ENCODE results near the gene LRRN3. TPM values are rescaled to one million over a fixed set of nuclear protein-coding genes. Genes with fewer than 3 reads are reported as not detected.

Gene LRRN3
- total and polyA plus RNA-seq, 2 of the 8 experiments (the other 6 are each of a cell fraction or from before 2014, with no cell fraction given), result 0.20 to 0.32 TPM

DNA sequence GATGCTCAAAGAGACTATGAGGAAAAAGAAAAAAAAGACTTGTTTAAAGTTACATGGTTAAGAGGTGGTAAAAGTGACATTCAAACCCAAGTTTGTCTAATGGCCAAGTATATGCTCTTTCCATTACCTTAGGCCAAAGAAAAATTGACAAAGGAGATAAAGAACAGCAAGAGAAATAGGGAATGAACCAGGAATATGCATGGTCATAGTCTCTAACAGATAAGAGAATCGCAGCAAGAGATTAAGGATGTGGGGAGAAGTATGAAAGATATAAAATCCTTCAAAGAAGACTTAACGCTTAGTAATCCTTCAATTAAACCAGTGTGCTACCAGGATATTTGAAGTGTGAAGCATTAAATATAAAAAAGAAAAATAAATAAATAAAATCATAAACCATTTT is 23.2 kb upstream of the LRRN3 start:
- no peak overlapping the region for H4K8ac ChIP-seq (ENCODE audit: extremely low read depth, insufficient read depth, low read length)
- no peak for DNase-seq (ENCODE audit: low read depth in 1 of 2, low spot score in 2 of 2)
- H3K36me3 ChIP-seq (ENCODE audit: control insufficient read depth in 2 of 4, insufficient read depth in 4 of 4, low read length in 3 of 4), result no peaks in the 10 kb centered on the region
- H2BK12ac ChIP-seq (ENCODE audit: low read depth, low read length), result no peak overlapping the region
- no peak overlapping the region for H4K91ac ChIP-seq (replicated peaks; ENCODE audit: insufficient read length, low read length)
- H2BK15ac ChIP-seq (ENCODE audit: low read length), result no peak overlapping the region
- no peaks in the 10 kb centered on the region for H3K27me3 ChIP-seq (replicated peaks in 1 of 4; ENCODE audit: control insufficient read depth in 3 of 4, extremely low read depth in 1 of 4, insufficient read depth in 3 of 4, low read length in 3 of 4)
- H2AK5ac ChIP-seq (ENCODE audit: low read depth, low read length), result no peak overlapping the region
- ChIA-PET CTCF (ENCODE audit: partially characterized antibody) (no interaction called here), POLR2A (ENCODE audit: partially characterized antibody) (no interaction called here)
- no peak overlapping the region for H3K4ac ChIP-seq (replicated peaks; ENCODE audit: insufficient read length, low read depth, low read length)
- H4K5ac ChIP-seq (ENCODE audit: insufficient read length, low read depth, low read length), result no peak overlapping the region
- no peaks in the 10 kb centered on the region for H4K20me1 ChIP-seq (replicated peaks in 1 of 2; ENCODE audit: control insufficient read depth in 1 of 2, insufficient read depth in 2 of 2, low read length in 2 of 2)
- no peak overlapping the region for H3K9ac ChIP-seq (replicated peaks in 1 of 4; ENCODE audit: extremely low read depth in 1 of 4, low read depth in 3 of 4, low read length in 3 of 4)
- H3K9me3 ChIP-seq (ENCODE audit: insufficient read depth in 2 of 2, low read depth in 1 of 2, low read length in 1 of 2), result peaks cover 4 to 13% of the 10 kb centered on the region in 2 experiments; a peak in 3 of 4 replicates
- no peak overlapping the region for H2BK5ac ChIP-seq (ENCODE audit: low read depth, low read length)
- no peak for FAIRE-seq
- H3K4me1 ChIP-seq (replicated peaks in 1 of 4; ENCODE audit: control insufficient read depth in 3 of 4, insufficient read depth in 4 of 4, low read length in 3 of 4), result no peaks in the 10 kb centered on the region
- H3K27ac ChIP-seq (ENCODE audit: low read depth, low read length), result no peak overlapping the region
- H3K56ac ChIP-seq (replicated peaks; ENCODE audit: insufficient read length, low read depth, low read length), result no peak overlapping the region
- TF ChIP-seq, protein P1, sequence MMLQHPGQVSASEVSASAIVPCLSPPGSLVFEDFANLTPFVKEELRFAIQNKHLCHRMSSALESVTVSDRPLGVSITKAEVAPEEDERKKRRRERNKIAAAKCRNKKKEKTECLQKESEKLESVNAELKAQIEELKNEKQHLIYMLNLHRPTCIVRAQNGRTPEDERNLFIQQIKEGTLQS (IDR thresholded peaks at IDR 0.05; ENCODE audit: insufficient read depth, low read depth, low read length), result no peak
- TF ChIP-seq, protein P2, sequence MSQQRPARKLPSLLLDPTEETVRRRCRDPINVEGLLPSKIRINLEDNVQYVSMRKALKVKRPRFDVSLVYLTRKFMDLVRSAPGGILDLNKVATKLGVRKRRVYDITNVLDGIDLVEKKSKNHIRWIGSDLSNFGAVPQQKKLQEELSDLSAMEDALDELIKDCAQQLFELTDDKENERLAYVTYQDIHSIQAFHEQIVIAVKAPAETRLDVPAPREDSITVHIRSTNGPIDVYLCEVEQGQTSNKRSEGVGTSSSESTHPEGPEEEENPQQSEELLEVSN (IDR thresholded peaks at IDR 0.05), result no peak
- TF ChIP-seq KDM5A (IDR thresholded peaks at IDR 0.05; ENCODE audit: low read length), result no peak
- no peak for TF ChIP-seq BCL11A (IDR thresholded peaks at IDR 0.05; ENCODE audit: low read depth in 2 of 2, low read length in 2 of 2)
- TF ChIP-seq, protein P3, sequence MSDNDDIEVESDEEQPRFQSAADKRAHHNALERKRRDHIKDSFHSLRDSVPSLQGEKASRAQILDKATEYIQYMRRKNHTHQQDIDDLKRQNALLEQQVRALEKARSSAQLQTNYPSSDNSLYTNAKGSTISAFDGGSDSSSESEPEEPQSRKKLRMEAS (IDR thresholded peaks at IDR 0.05), result no peak
- no peak overlapping the region for H2BK20ac ChIP-seq (ENCODE audit: low read length)
- H3K79me1 ChIP-seq (ENCODE audit: low read depth, low read length), result no peaks in the 10 kb centered on the region
- H2AFZ ChIP-seq (ENCODE audit: low read length), result no peak overlapping the region
- WGBS, 2 experiments (ENCODE audit: extremely low coverage in 1 of 2, insufficient coverage in 1 of 2, insufficient read length in 1 of 2, insufficient replicate concordance in 2 of 2, low coverage in 1 of 2, low lambda C conversion rate in 2 of 2, missing lambda C conversion rate in 1 of 2), result 98% methylated on average over 2 of the region's 2 CpGs; no CpG with 5 or more reads in 1 of the 2 experiments
- no peak overlapping the region for H3K14ac ChIP-seq (ENCODE audit: insufficient read length)
- H3K18ac ChIP-seq (ENCODE audit: extremely low read depth, low read length), result no peak overlapping the region
- no peaks in the 10 kb centered on the region for H3K79me2 ChIP-seq (ENCODE audit: control insufficient read depth in 1 of 2, insufficient read depth in 2 of 2, low read length in 2 of 2)
- no peaks in the 10 kb centered on the region for H3K23me2 ChIP-seq (ENCODE audit: low read depth, low read length)
- H3K4me2 ChIP-seq (ENCODE audit: insufficient read depth in 1 of 2, low read depth in 2 of 2, low read length in 2 of 2), result no peak overlapping the region
- H3K23ac ChIP-seq (ENCODE audit: insufficient read length), result no peak overlapping the region
- H3K4me3 ChIP-seq (ENCODE audit: extremely low read depth in 1 of 4, insufficient read depth in 2 of 4, low read depth in 3 of 4, low read length in 4 of 4), result no peak overlapping the region
- no peak overlapping the region for H2BK120ac ChIP-seq (replicated peaks; ENCODE audit: low read depth, low read length)

Data from H1 (cell line).